Neuronal stem cell (in vitro differentiated cells): ENCODE measurements around the gene BPIFB6.

ENCODE experiments used
- DNase-seq: peaks from one replicate; pipeline ENCODE4 v3.0.0-alpha.2; 2013; ENCODE audit warnings: low spot score
- H2AFZ ChIP-seq: one replicate; pipeline ENCODE4 v1.6.1; 2013; ENCODE audit warnings: mild to moderate bottlenecking, low read length, inconsistent platforms
- H2AK5ac ChIP-seq: 2 replicates; pipeline ENCODE4 v1.6.1; 2013; ENCODE audit warnings: low read depth, mild to moderate bottlenecking, inconsistent platforms, low read length, moderate library complexity, mixed read lengths
- H2BK120ac ChIP-seq: 2 replicates; pipeline ENCODE4 v1.6.1; 2013; ENCODE audit warnings: low read depth, mild to moderate bottlenecking, inconsistent platforms, low read length, moderate library complexity, mixed read lengths
- H2BK12ac ChIP-seq: one replicate; pipeline ENCODE4 v1.6.1; 2013; ENCODE audit warnings: low read length, inconsistent platforms
- H2BK15ac ChIP-seq: 2 replicates; pipeline ENCODE4 v1.6.1; 2013; ENCODE audit warnings: mild to moderate bottlenecking, low read length, inconsistent platforms, mixed read lengths
- H2BK5ac ChIP-seq: one replicate; pipeline ENCODE4 v1.6.1; 2013; ENCODE audit warnings: inconsistent platforms, mild to moderate bottlenecking, low read length, moderate library complexity
- H3K14ac ChIP-seq: one replicate; pipeline ENCODE4 v1.6.1; 2013; ENCODE audit warnings: low read length, inconsistent platforms
- H3K18ac ChIP-seq: 2 replicates; pipeline ENCODE4 v1.6.1; 2013; ENCODE audit warnings: low read length, inconsistent platforms
- H3K23ac ChIP-seq: 2 replicates; pipeline ENCODE4 v1.6.1; 2013; ENCODE audit warnings: low read depth, mild to moderate bottlenecking, mixed read lengths, low read length, inconsistent platforms; ENCODE audit not compliant: poor library complexity
- H3K27ac ChIP-seq: replicated peaks from 3 replicates; pipeline ENCODE4 v1.5.1; 2013; ENCODE audit warnings: low read length, inconsistent platforms
- H3K27me3 ChIP-seq, 3 experiments: 2 replicates each; pipeline ENCODE4 v1.6.1; 2013; ENCODE audit warnings: low read length in 3 of 3, mild to moderate bottlenecking in 2 of 3, inconsistent platforms in 1 of 3, low read depth in 1 of 3, mixed read lengths in 1 of 3, moderate library complexity in 1 of 3; ENCODE audit not compliant: control insufficient read depth in 3 of 3, insufficient read depth in 3 of 3
- H3K36me3 ChIP-seq, 2 donors: replicated peaks in 1 of 2; 2 replicates each; pipeline ENCODE4 v1.6.1; 2013; ENCODE audit warnings: low read length in 2 of 2; ENCODE audit not compliant: control insufficient read depth in 2 of 2, insufficient read depth in 2 of 2
- H3K4ac ChIP-seq: 2 replicates; pipeline ENCODE4 v1.6.1; 2013; ENCODE audit warnings: inconsistent platforms, mild to moderate bottlenecking, low read length, moderate library complexity
- H3K4me1 ChIP-seq, 2 donors: 1 replicate in 1 of 2; 2 replicates in 1 of 2; pipeline ENCODE4 v1.6.1; 2013; ENCODE audit warnings: low read length in 2 of 2, low read depth in 1 of 2; ENCODE audit not compliant: control insufficient read depth in 2 of 2, insufficient read depth in 1 of 2
- H3K4me2 ChIP-seq: one replicate; pipeline ENCODE4 v1.6.1; 2013; ENCODE audit warnings: mild to moderate bottlenecking, low read length, inconsistent platforms; ENCODE audit not compliant: insufficient read depth, poor library complexity, severe bottlenecking
- H3K4me3 ChIP-seq, 2 donors: 2 replicates each; pipeline ENCODE4 v1.5.1; 2013; ENCODE audit warnings: low read length in 2 of 2, mild to moderate bottlenecking in 2 of 2, inconsistent platforms in 1 of 2, moderate library complexity in 1 of 2
- H3K79me1 ChIP-seq: one replicate; pipeline ENCODE4 v1.6.1; 2013; ENCODE audit warnings: low read depth, mild to moderate bottlenecking, inconsistent platforms, low read length, moderate library complexity
- H3K9ac ChIP-seq: one replicate; pipeline ENCODE4 v1.6.1; 2013; ENCODE audit warnings: mild to moderate bottlenecking, low read depth, low read length, inconsistent platforms; ENCODE audit not compliant: poor library complexity
- H3K9me3 ChIP-seq, 2 donors: replicated peaks in 1 of 2; 2 replicates each; pipeline versions ENCODE3 to v1.6.1; 2013; ENCODE audit warnings: low read length in 2 of 2, mild to moderate bottlenecking in 2 of 2, inconsistent platforms in 1 of 2, low read depth in 1 of 2, mixed read lengths in 1 of 2, moderate library complexity in 1 of 2; ENCODE audit not compliant: control insufficient read depth in 2 of 2, insufficient read depth in 1 of 2
- H4K8ac ChIP-seq: one replicate; pipeline ENCODE4 v1.6.1; 2013; ENCODE audit warnings: low read depth, mild to moderate bottlenecking, inconsistent platforms, low read length, moderate library complexity
- H4K91ac ChIP-seq: one replicate; pipeline ENCODE4 v1.6.1; 2013; ENCODE audit warnings: low read length, low read depth, mild to moderate bottlenecking, inconsistent platforms; ENCODE audit not compliant: poor library complexity
- WGBS, 2 donors: extraction: QIAGEN DNeasy Blood & Tissue Kit; methylation state at CpG; one replicate each; pipeline ENCODE4 v1.1.7; 2013; ENCODE audit warnings: missing lambda C conversion rate in 2 of 2, mixed read lengths in 1 of 2; ENCODE audit not compliant: insufficient read length in 2 of 2, insufficient replicate concordance in 1 of 2; ENCODE audit errors: extremely low coverage in 2 of 2; 5-methylcytosine and 5-hydroxymethylcytosine counted together

The BPIFB6 gene

GRCh38 chr20:33006776-33007375, 24.6 kb upstream of the BPIFB6 start:
- DNase-seq, result no peak
- Histone ChIP-seq H3K4me3 (no peak overlapping the region), H3K79me1 (no peaks in the 10 kb centered on the region), H3K27me3 (no peaks in the 10 kb centered on the region), H3K4me1 (peaks cover 10 to 11% of the 10 kb centered on the region in 2 donors), H2BK120ac (no peak overlapping the region), H3K36me3 (no peaks in the 10 kb centered on the region), H3K9me3 (peaks cover 0 to 5% of the 10 kb centered on the region in 2 donors), H3K14ac (peak overlapping the region; percentile 60), H3K23ac (no peak overlapping the region), H4K8ac (no peak overlapping the region), H2BK12ac (no peak overlapping the region), H3K27ac (no peak overlapping the region), H2AK5ac (peak overlapping the region; percentile 47), H3K4me2 (no peak overlapping the region), H3K18ac (no peak overlapping the region), H2BK5ac (no peak overlapping the region), H2AFZ (no peak overlapping the region), H3K4ac (no peak overlapping the region), H4K91ac (no peak overlapping the region), H2BK15ac (no peak overlapping the region), H3K9ac (no peak overlapping the region)
- WGBS, 2 donors, result no CpG with 5 or more reads among the region's 8 CpGs

- H3K9ac ChIP-seq, result peak within 1 kb of the TSS; percentile 24
- H3K27ac ChIP-seq, result no peak within 1 kb of the TSS
- H2AK5ac ChIP-seq, result peak within 1 kb of the TSS; percentile 47
- H2BK5ac ChIP-seq, result no peak within 1 kb of the TSS
- H3K4me3 ChIP-seq, result no peak within 1 kb of the TSS
- H2BK15ac ChIP-seq, result peak within 1 kb of the TSS; percentile 18
- H3K27me3 ChIP-seq, result peaks cover 0 to 5% (median 0%) of the 10 kb centered on the region in 3 experiments
- DNase-seq, result no peak
- H4K8ac ChIP-seq, result no peak within 1 kb of the TSS
- peaks cover 10 to 11% of the 10 kb centered on the region in 2 donors for H3K4me1 ChIP-seq
- WGBS, 2 donors, result no CpG with 5 or more reads among the region's 11 CpGs
- H3K36me3 ChIP-seq, result no peaks in the 10 kb centered on the region
- H2AFZ ChIP-seq, result no peak within 1 kb of the TSS
- peaks cover 0 to 5% of the 10 kb centered on the region in 2 donors for H3K9me3 ChIP-seq
- H4K91ac ChIP-seq, result no peak within 1 kb of the TSS
- peak within 1 kb of the TSS; percentile 48 for H2BK12ac ChIP-seq
- no peak within 1 kb of the TSS for H3K4me2 ChIP-seq
- H3K23ac ChIP-seq, result no peak within 1 kb of the TSS
- no peak within 1 kb of the TSS for H3K4ac ChIP-seq
- no peaks in the 10 kb centered on the region for H3K79me1 ChIP-seq
- peak within 1 kb of the TSS; percentile 49 for H3K18ac ChIP-seq
- H2BK120ac ChIP-seq, result no peak within 1 kb of the TSS
- peak within 1 kb of the TSS; percentile 72 for H3K14ac ChIP-seq
These were observed 23.8 kb upstream of the BPIFB6 start, which contains the start of gene BPIFB2 for GRCh38 chr20:33007376-33008335. Gene BPIFB2, plus strand, starts transcription at chr20:33007704. Its CDS starts 871 bp downstream, at chr20:33008575.

DNA sequence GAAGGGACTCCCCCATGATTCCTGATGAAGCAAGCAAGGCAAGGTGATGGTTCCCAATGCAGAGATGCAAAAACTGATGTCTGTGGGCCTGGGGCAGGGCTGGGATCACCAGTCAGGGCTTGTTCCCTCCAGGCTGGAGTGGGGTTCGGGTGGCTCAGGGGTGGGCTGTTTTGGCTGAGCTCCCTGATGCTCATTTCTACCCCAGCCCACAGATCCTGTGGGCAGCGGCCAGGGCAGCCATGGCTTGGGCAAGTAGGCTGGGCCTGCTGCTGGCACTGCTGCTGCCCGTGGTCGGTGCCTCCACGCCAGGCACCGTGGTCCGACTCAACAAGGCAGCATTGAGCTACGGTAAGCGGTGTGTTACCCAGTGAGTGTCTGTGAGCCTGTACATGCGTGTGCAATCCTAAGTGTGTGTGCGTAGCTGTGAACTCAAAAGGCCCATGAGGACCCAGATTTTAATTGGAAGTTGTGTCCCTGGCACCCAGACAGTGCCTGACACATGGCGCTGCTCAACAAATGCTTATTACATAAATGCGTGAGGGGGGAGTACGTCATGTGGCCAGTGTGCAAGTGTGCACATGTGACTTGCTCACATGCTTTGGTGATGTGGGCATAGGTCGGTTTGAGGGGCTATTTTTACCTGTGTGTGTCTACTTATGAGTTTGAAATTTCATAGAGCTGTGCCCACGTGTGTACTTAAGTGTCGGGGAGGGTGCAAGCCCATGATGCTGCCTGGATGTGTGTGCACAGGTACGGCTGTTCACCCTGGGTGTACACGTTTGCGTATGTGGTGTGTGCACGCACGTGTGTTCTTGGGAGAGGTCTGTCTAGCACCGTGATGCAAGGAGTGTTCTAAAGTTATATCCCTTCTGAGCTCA, 22.9 kb upstream of the BPIFB6 start:
- Histone ChIP-seq H3K4me3 (no peak overlapping the region), H3K4me1 (peaks cover 10 to 11% of the 10 kb centered on the region in 2 donors), H3K4ac (no peak overlapping the region), H2BK15ac (peak overlapping the region; percentile 18), H4K91ac (no peak overlapping the region), H3K36me3 (no peaks in the 10 kb centered on the region), H3K4me2 (no peak overlapping the region), H4K8ac (no peak overlapping the region), H2AFZ (no peak overlapping the region), H2BK5ac (no peak overlapping the region), H3K9me3 (peaks cover 0 to 5% of the 10 kb centered on the region in 2 donors), H3K27me3 (peaks cover 0 to 5% (median 0%) of the 10 kb centered on the region in 3 experiments), H3K27ac (no peak overlapping the region), H3K18ac (peak overlapping the region; percentile 76), H2BK12ac (no peak overlapping the region), H2AK5ac (peak overlapping the region; percentile 35), H2BK120ac (no peak overlapping the region), H3K14ac (no peak overlapping the region), H3K79me1 (no peaks in the 10 kb centered on the region), H3K23ac (no peak overlapping the region), H3K9ac (no peak overlapping the region)
- no peak for DNase-seq
- WGBS, 2 donors, result no CpG with 5 or more reads among the region's 23 CpGs
